Tibial nerve (tissue), 4 donors: Measurements from ENCODE around the gene SMAD2. TPM values are rescaled to one million over a fixed set of nuclear protein-coding genes. Genes with fewer than 3 reads are reported as not detected.

Experiments used
- DNase-seq, 2 donors: peaks; one replicate each; pipeline ENCODE4 v3.0.0-alpha.2; 2019; ENCODE audit warnings: low spot score in 2 of 2
- H3K27ac ChIP-seq, 4 donors: fragments of 200-600 bp; sonication (generic) in 3 of 4; one replicate each; pipeline ENCODE4 v1.5.1; 2017 to 2019; ENCODE audit warnings: mild to moderate bottlenecking in 1 of 4
- H3K27me3 ChIP-seq, 2 donors: fragments of 200-600 bp; sonication (generic) in 1 of 2; one replicate each; pipeline versions ENCODE4 v1.5.1 to v1.6.0; 2017 to 2019
- H3K36me3 ChIP-seq, 3 donors: fragments of 200-600 bp; sonication (generic); one replicate each; pipeline ENCODE4 v1.5.1; 2018 to 2019
- H3K4me1 ChIP-seq, 4 donors: fragments of 200-600 bp; sonication (generic) in 3 of 4; one replicate each; pipeline ENCODE4 v1.5.1; 2017 to 2019
- H3K4me3 ChIP-seq, 4 donors: fragments of 200-600 bp; sonication (generic) in 3 of 4; one replicate each; pipeline ENCODE4 v1.5.1; 2017 to 2019; ENCODE audit warnings: mild to moderate bottlenecking in 1 of 4, moderate library complexity in 1 of 4
- H3K9me3 ChIP-seq, 4 donors: fragments of 200-600 bp; sonication (generic) in 3 of 4; one replicate each; pipeline ENCODE4 v1.5.1; 2017 to 2019
- EP300 ChIP-seq, 2 donors: sonication (generic); formaldehyde crosslinking; IDR thresholded peaks; one replicate each; pipeline ENCODE4 v1.6.1; 2017; ENCODE audit warnings: antibody characterized with exemption in 2 of 2, mild to moderate bottlenecking in 1 of 2
- POLR2A ChIP-seq, 2 donors: fragments of 450-650 bp; IDR thresholded peaks; one replicate each; pipeline ENCODE4 v1.6.1; 2017; ENCODE audit warnings: antibody characterized with exemption in 2 of 2, mild to moderate bottlenecking in 2 of 2, moderate library complexity in 2 of 2
- WGBS, 2 donors: methylation state at CpG; one replicate each; pipeline ENCODE4 v1.1.5; 2018; 5-methylcytosine and 5-hydroxymethylcytosine counted together
- total RNA-seq, 4 donors: library from RNA; depleted of rRNA; stranded (reverse); fragments of >200 nt; gene quantifications; one replicate each; pipeline ENCODE4 v1.1.0, GENCODE V29; 2016
- TF ChIP-seq, protein P1 (sequence below), 5 experiments: fragments of 200-600 bp in 3 of 5; fragments of 450-650 bp in 2 of 5; sonication (generic) in 3 of 5; IDR thresholded peaks; one replicate each; pipeline ENCODE4 v1.5.1; 2016 to 2019; ENCODE audit warnings: antibody characterized with exemption in 5 of 5, mild to moderate bottlenecking in 3 of 5, moderate library complexity in 2 of 5

The SMAD2 gene
- total RNA-seq, 4 donors from 2014 or later: 34.8 to 54.5 (median 45.5) TPM

DNA sequence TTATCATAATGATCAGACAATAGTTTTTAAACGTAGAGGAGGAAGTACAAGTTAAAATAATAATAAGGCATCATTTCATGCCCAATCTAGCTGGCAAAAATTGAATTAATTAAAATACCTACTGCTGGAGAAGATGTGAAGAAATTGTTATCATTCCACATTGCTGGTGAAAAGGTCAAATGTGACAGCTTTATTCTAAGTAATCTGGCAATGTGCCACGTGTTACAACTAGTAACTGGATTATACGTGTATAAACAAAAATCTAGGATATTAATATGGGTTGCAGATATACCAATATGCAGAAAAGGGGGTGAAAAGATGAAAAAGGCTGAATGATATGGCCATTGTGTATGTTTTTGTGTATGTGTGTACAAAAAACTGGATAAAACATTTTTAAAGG is 32.4 kb downstream of the SMAD2 start:
- TF ChIP-seq, protein P1, sequence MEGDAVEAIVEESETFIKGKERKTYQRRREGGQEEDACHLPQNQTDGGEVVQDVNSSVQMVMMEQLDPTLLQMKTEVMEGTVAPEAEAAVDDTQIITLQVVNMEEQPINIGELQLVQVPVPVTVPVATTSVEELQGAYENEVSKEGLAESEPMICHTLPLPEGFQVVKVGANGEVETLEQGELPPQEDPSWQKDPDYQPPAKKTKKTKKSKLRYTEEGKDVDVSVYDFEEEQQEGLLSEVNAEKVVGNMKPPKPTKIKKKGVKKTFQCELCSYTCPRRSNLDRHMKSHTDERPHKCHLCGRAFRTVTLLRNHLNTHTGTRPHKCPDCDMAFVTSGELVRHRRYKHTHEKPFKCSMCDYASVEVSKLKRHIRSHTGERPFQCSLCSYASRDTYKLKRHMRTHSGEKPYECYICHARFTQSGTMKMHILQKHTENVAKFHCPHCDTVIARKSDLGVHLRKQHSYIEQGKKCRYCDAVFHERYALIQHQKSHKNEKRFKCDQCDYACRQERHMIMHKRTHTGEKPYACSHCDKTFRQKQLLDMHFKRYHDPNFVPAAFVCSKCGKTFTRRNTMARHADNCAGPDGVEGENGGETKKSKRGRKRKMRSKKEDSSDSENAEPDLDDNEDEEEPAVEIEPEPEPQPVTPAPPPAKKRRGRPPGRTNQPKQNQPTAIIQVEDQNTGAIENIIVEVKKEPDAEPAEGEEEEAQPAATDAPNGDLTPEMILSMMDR (IDR thresholded peaks at IDR 0.05): no peak
- TF ChIP-seq EP300 (IDR thresholded peaks at IDR 0.05) (no peak), POLR2A (IDR thresholded peaks at IDR 0.05) (no peak)
- Histone ChIP-seq H3K4me1 (peaks cover 0 to 41% (median 8%) of the 10 kb centered on the region in 4 donors), H3K27ac (no peak overlapping the region), H3K4me3 (no peak overlapping the region), H3K27me3 (no peaks in the 10 kb centered on the region), H3K9me3 (peaks cover 0 to 6% (median 0%) of the 10 kb centered on the region in 4 donors), H3K36me3 (peaks cover 0 to 15% (median 0%) of the 10 kb centered on the region in 3 donors)
- DNase-seq: no peak
- 34 to 42% methylated on average over 3 of the region's 3 CpGs for WGBS, 2 donors

DNA sequence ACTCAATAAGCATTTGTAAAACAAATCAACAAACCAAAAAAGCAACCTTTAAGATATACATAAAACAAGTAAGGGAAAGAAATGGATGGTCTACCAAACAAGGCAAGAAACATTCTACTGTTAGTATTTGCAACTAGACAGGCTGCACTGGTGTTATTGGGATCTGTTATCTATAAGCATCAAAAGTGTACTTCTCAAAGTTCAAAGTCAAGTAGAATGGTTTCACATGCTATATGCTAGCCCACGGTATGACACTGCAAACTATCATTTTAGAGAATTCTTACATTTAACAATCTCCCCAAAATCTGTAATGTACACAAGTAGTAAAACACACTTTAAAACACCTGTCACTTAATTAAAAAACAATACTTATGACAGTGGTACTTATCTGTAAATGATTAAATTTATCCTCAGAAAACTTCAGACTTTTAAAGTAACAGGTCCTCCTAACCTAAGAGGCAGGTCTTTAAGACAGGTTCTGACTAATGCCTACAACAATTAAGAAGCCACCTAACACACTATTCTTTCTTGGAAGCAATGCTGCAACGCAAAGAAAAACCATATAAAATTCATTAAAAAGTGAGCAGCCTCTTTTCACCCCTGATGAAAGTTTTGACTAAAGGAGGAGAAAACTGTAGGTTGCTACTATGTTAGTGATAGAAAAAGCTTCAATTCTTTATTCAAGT is 34.8 kb downstream of the SMAD2 start:
- H3K27ac ChIP-seq: no peak overlapping the region
- H3K36me3 ChIP-seq: peaks cover 0 to 22% (median 0%) of the 10 kb centered on the region in 3 donors
- H3K4me1 ChIP-seq: peaks cover 0 to 45% (median 10%) of the 10 kb centered on the region in 4 donors
- WGBS, 2 donors: 90% methylated on average over 2 of the region's 2 CpGs
- no peak for TF ChIP-seq POLR2A (IDR thresholded peaks at IDR 0.05)
- TF ChIP-seq, protein P1 (IDR thresholded peaks at IDR 0.05): no peak
- TF ChIP-seq EP300 (IDR thresholded peaks at IDR 0.05): no peak
- H3K4me3 ChIP-seq: no peak overlapping the region
- peaks cover 0 to 2% (median 0%) of the 10 kb centered on the region in 4 donors for H3K9me3 ChIP-seq
- no peaks in the 10 kb centered on the region for H3K27me3 ChIP-seq
- DNase-seq: no peak

DNA sequence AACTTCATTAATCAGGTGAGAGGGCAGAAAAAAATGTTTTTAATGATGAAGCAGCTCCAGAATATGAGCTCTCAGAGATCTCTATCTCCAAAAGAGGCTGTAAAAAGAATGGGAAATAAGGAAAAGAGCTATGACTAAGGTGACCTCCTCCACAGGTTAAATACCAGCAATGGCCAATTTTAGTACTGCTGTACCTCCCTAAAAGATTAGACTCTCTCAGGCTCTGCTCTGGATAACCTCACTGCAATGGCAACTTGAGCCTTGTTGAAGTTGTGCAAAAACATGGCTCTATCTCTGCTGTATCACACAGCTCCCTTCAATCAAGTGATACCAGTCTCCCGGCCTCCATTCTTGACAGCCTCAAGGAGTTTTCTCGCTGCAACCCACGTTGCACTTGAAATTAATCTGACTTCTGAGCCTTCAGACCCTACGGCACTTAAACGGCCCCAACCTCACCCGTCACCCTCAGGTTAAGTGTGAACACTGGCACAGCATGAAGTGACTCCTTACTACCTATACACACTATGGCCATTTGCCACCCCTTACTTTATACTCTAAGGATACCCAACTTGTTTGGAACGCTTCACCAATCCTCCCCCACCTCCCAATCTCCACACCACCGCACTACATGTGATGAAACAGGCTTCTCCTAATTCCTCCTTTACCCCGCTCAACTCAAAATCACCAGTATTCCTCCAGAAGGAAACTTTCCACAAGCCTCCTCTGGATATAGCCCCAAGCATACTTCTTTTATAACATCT is 36.3 kb downstream of the SMAD2 start:
- Histone ChIP-seq H3K9me3 (no peaks in the 10 kb centered on the region), H3K4me3 (no peak overlapping the region), H3K27me3 (no peaks in the 10 kb centered on the region), H3K4me1 (peaks cover 0 to 38% (median 10%) of the 10 kb centered on the region in 4 donors), H3K27ac (no peak overlapping the region), H3K36me3 (peaks cover 0 to 31% (median 0%) of the 10 kb centered on the region in 3 donors)
- TF ChIP-seq, protein P1 (IDR thresholded peaks at IDR 0.05): no peak
- TF ChIP-seq EP300 (IDR thresholded peaks at IDR 0.05): no peak
- no peak for TF ChIP-seq POLR2A (IDR thresholded peaks at IDR 0.05)
- no peak for DNase-seq
- WGBS, 2 donors: 81 to 82% methylated on average over 9 of the region's 9 CpGs

GRCh38 chr18:47893047-47893446 is 37.4 kb downstream of the SMAD2 start:
- Histone ChIP-seq H3K4me1 (peaks cover 0 to 28% (median 9%) of the 10 kb centered on the region in 4 donors), H3K4me3 (no peak overlapping the region), H3K36me3 (peaks cover 0 to 37% (median 0%) of the 10 kb centered on the region in 3 donors), H3K27me3 (no peaks in the 10 kb centered on the region), H3K27ac (no peak overlapping the region), H3K9me3 (no peaks in the 10 kb centered on the region)
- 50 to 54% methylated on average over 5 of the region's 5 CpGs for WGBS, 2 donors
- no peak for TF ChIP-seq EP300 (IDR thresholded peaks at IDR 0.05)
- TF ChIP-seq, protein P1 (IDR thresholded peaks at IDR 0.05): no peak
- no peak for TF ChIP-seq POLR2A (IDR thresholded peaks at IDR 0.05)
- DNase-seq: no peak

DNA sequence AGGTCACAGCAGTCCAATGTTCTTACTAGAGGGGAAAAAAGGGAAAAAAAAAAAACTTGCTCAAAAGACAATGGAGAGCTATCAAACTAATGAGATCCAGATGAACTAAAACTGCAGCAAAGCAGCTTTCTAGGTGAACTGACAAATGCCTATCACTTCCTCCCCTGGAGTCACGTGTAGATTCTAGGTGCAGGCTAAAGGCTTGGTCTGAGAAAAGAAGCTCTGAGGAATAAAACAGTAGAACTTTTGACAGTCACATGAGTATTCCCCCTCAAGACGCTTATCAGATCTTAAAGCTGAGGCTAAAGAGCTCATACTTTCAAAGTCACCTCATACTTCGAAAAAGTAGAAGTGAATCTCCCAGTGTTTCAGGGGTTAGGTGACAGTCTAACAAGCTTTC is 42.3 kb downstream of the SMAD2 start:
- WGBS, 2 donors: 83 to 85% methylated on average over 3 of the region's 3 CpGs
- no peaks in the 10 kb centered on the region for H3K9me3 ChIP-seq
- no peak overlapping the region for H3K27ac ChIP-seq
- TF ChIP-seq EP300 (IDR thresholded peaks at IDR 0.05): no peak
- TF ChIP-seq, protein P1 (IDR thresholded peaks at IDR 0.05): no peak
- no peak for TF ChIP-seq POLR2A (IDR thresholded peaks at IDR 0.05)
- H3K4me3 ChIP-seq: no peak overlapping the region
- H3K27me3 ChIP-seq: no peaks in the 10 kb centered on the region
- peaks cover 0 to 42% (median 0%) of the 10 kb centered on the region in 3 donors for H3K36me3 ChIP-seq
- H3K4me1 ChIP-seq: peaks cover 0 to 15% (median 2%) of the 10 kb centered on the region in 4 donors
- DNase-seq: no peak
